Measurements from ENCODE around the gene CH25H.

CH25H gene

DNA sequence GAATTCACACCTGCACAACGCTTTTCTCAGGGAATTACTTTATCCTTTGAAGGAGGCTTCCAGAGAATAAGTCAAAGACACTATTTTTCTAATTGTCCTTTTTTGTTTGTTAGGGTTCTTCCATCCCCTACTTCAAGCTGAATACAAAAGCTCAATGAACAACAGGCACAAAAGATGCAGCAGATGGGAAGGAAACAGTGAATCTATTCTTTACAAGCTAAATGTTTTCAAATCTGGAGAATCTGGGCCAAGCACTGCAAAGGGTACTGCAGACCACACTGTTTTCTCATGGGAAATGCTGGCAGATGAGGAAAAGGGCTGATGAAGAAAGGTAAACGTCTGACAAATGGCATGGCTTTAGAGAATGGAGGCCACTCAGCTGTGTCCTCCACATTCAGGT is 25.9 kb upstream of the CH25H start:
- DNase-seq (ENCODE audit: low read depth, low spot score) = no peak

DNA sequence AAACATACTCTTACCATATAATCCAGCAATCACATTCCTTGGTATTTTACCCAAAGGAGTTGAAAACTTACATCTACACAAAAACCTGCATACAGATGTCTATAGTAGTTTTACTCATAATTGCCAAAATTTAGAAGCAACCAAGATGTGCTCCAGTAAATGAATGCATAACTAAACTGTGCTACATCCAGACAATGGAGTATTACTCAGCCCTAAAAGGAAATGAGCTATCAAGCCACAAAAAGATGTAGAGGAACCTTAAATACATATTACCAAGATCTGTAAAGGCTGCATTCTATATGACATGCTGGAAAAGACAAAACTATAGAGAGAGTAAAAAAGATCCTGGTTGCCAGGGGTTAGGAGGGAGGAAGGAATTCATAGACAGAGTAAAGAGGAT is 21.8 kb upstream of the CH25H start:
- no peak for DNase-seq (ENCODE audit: low read depth, low spot score)

DNA sequence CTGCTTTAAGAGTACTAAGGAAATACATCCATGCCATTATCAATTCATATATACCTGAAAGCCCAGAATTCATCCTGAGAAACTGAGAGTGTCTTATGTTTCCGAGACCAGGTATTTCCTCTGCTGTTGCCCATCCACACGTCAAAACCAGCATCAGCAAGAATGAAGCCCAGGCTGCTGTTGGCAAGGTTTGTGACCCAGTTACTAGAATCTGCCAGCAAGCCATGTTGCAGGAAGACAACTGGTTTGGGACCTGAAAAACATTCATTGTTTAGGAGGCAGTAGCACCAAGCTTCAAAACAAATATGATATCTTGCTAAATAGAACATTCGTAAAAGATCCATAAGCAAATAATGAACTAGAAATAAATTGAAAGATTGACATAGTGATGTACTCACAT is 21.0 kb upstream of the CH25H start:
- no peak for DNase-seq (ENCODE audit: low read depth, low spot score)

DNA sequence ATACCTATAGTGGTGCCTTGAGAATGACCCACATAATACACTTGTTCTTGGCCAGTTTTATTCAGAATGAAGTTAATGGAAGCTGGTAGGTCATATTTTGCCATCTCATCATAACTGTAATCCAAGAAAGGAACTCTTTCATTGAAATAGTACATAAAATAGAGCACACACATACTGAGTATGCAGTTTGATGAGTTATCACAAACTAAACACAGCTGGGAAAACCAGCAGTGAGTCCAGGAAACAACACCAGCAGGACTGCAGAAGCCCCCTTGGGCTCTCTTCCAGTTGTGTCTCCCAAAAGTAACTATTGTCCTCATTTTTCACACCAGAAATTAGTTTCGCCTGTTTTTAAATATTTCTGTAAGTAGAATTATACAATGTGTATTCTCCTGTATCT is 19.8 kb upstream of the CH25H start:
- no peak for DNase-seq (ENCODE audit: low read depth, low spot score)

DNA sequence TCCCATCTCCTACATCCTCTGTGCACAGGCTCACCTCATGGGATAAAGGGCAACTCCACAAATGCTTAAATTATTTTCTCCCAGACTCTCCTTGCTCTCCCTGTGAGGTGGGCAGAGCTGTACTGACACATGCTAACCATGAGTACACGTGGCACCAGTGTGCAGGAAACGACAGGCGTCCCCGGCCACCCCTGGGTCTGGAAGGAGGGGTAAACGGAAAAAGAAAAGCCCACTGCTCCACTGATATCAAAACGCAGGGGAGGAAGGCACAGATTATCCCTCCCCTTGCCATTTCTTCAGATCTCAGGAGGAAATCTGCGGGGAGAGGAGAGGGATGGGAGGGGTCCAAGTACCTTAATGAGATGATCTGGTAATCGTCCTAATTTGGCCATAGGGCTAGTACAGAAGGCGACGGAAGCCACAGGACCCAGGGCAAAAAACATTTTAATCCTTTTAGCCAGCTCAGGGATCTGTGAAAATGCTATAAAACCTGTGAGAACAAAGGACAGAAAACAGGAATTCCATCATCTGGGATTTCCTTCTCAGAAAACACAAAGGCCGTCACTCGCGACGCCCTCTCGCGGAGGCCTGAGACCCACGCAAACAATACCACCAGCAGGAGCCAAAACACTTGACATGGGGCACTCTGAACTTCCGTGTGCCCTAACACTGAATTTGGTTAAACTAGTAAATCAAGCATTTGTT is 17.8 kb upstream of the CH25H start:
- peak; percentile 36 for DNase-seq (ENCODE audit: low read depth, low spot score)

DNA sequence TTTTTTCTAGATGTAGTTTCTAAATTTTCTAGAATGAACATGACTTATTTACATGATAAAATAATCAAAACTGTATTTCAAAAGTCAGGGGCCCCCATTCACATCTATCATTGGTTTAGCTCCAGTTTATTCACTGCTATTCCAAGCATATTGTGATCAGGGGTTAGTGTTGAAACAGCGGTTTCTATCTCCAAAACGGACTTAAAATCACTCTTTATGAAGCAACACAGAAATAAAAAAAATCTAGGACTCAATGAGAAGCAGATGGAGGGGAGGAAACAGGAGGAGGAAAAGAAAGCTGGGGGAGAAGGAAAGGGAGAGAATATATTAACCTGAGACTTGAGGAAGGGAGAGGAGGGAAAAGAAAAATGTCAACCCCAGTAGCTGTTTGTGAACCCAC is 14.8 kb upstream of the CH25H start:
- DNase-seq (ENCODE audit: low read depth, low spot score) = no peak

DNA sequence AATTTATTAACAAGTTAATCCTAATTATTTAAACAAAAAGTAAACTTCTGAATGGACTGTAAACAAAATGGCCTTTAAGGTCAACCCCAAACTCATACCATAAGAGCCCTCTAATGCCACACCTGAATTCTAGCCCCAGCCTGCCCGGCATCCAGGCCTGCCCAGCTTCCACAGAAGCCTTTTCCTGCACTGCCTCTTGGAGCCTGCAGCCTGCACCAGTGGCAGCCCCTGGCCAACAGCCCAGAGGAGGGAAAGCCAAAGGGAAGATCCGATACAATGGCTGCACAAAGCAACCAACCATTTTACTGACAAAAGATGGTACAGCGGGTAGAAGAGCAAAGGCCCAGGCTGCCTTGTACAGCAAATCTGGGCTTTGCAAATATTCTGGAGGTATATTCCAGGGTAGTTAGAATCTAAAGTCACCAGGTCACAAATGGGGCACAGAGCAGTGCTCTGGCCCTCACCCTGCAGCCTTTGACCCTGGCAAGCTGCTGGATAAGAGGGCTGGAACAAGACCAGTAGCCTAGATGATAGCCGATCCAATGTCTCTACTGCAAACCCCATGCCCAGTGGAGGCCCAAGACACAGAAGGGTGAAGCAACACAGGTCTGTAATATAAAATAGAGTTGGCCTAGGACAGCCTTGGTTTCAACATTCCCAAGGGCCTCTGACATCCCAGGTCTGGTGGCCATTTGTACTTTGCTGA is 12.5 kb upstream of the CH25H start:
- no peak for DNase-seq (ENCODE audit: low read depth, low spot score)

DNA sequence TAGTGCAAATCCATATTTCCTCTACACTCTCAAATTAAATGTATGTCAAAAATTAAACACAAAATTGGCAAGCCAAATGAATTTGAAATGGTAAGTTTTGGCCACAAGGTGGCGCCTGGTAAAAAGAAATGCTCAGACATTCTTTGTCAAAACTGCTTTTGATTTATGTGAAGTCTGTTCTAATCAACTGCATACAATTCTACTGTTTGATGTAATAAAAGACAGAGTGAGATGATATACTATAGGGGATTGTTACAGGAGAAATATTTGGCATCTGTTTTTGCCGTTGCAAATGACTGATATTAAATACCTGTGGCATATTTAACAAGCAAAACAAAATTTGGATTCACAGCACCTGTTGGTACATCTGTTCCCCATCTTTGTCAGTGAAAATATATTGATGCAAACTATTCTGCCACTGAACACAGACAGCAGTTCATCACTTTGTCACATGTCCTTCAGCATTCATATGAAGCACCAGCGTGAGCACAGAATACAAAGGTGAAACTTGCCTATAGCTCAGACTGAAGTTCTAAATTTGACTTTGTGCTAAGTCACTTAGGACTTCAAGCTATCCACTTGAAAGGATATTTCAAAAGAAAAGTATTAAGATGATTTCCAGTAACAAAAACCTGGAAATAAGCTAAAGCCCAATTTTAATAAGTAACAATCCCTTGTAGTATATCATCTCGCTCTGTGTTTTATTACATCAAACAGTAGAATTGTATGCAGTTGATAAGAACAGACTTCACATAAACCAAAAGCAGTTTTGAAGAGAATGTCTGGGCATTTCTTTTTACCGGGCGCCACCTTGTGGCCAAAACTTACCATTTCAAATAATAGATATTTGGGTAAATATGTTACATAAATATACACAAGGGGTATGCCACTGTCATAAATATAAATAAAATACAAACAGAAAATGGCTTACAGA is 10.2 kb upstream of the CH25H start:
- DNase-seq (ENCODE audit: low read depth, low spot score) = peak; percentile 24

DNA sequence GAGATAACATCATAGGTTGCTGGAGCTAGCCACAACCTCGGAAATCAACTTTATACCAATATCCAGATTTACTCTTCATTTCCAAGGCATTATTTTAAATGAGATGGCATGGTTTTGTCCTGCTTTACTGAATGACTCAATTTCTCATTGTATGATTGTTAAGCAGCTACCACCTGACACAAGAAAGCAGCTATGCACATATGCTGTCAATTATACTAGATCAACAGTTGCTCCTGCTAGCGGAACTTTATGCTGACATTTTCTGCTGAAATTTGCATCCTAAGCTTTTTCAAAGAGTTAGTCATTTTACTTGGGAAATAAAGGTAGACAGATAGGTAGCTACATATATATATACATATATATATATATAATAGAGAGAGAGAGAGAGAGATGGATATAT is 8.9 kb upstream of the CH25H start:
- no peak for DNase-seq (ENCODE audit: low read depth, low spot score)

DNA sequence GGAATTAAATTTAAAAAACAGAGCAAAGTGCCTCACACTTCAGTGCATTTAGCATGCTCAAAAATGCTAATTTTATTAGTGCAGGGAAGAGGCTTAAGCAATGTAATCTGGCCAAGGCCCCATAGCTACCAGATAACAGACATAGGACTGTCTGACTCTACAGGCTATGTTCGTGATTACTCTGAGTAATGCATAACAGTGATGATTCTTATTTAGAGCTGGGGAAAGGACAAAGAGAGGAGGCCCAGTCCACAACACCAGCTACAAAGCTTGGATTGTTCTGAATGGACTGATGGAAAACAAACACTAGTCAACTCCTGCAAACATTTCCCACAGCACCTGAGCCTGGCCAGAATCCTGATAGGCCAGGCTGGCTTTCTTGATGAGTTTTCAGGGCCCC is 8.4 kb upstream of the CH25H start:
- DNase-seq (ENCODE audit: low read depth, low spot score) = no peak

DNA sequence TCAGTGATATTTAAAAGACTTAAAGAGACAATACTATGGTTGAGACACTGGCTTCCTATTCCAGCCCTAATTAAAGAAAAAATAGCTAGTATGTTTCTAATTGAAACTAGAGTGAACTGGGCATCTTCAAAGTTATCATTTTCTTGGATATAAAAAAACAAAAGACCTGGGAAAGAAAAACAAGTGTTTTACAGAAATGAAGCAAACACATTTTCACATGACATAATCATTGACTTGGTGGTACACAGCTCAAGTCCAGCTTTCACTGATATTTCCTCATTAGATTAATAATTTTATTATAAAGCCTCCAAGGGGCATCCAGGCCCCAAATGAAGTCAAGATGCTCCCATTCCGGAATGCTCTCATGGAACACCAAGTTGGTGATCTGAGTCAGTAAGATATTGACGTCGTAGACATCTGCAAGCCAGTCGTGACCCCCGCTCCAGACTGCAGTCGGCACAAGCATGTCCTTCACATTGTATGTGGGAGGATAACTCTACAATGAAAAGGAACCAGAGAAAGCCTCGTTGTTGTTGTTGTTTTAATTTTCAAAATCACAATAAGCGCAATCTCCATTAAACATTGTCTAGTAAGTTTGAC is 7.5 kb upstream of the CH25H start:
- no peak for DNase-seq (ENCODE audit: low read depth, low spot score)

DNA sequence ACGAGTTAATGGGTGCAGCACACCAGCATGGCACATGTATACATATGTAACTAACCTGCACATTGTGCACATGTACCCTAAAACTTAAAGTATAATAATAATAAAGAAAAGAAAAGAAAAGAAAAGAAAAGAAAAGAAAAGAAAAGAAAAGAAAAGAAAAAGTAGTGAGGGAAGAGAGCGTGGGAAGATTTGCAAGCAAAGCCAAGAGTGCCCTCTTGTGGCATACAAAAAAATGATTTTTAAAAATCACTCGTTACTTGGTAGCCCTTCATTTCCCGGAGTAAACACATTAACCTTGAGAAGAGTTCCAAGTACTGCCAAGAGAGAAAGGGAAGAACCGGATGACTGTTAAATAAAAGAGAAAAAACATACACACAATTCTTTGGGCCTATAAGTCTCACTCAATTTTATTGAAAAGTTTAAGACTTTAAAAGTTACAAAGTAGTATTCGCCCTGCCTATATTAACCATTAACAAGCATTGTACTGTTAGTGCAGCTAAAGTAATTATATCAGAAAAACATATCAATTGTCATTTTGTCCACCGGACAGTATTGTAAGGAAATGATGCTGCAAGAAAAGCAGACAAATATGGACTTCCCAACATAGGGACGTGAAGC is 6.2 kb upstream of the CH25H start:
- DNase-seq (ENCODE audit: low read depth, low spot score) = peak; percentile 36

DNA sequence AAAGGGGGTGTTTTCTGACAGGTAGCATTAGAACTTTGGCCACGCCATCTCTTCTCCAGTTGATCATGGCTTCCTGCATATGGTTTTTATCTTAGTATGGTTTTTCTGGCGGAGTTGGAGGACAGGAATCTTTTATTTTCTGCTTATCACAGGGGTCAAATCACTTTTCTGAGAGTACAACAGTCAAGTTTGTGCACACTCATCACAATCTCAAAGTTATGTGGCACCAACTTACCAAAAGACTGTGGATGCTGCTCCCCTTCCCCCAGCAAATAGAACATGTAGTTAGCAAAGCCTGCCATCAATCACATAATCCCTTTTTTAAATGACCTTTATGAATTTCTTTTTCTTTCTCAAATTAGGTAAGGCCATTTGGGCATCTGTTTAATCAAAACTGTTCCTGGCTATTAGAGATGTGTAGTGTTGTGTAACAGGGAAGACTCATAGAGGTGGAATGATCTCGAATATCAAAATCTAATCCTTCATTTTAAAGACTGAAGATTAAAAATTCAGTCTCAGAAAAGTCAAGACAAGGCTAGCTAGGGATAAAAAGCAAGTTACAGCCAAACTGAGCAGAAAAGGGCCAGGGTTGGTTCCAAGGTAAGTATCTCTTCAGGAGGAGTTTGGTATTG is 3.8 kb upstream of the CH25H start:
- DNase-seq (ENCODE audit: low read depth, low spot score) = no peak

DNA sequence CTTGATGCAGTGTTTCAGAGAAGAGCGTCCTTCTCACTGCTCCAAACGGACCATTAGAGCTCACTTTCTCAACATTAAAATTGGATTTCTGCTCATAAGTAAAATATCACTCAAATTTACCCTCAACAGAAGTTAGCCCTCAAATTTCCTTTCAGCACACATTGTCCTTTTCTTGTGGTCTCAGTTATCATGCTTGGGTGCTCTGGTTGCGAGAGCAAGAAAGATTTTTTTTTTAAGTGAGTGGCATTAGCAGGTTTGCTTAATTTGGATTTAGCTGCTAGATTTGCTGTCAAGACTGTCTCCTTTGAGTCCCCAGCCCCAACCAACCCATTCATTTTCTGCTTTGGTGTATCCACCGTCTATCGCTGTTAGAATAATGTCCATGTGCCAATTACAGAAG is 2.6 kb upstream of the CH25H start:
- no peak for DNase-seq (ENCODE audit: low read depth, low spot score)

DNA sequence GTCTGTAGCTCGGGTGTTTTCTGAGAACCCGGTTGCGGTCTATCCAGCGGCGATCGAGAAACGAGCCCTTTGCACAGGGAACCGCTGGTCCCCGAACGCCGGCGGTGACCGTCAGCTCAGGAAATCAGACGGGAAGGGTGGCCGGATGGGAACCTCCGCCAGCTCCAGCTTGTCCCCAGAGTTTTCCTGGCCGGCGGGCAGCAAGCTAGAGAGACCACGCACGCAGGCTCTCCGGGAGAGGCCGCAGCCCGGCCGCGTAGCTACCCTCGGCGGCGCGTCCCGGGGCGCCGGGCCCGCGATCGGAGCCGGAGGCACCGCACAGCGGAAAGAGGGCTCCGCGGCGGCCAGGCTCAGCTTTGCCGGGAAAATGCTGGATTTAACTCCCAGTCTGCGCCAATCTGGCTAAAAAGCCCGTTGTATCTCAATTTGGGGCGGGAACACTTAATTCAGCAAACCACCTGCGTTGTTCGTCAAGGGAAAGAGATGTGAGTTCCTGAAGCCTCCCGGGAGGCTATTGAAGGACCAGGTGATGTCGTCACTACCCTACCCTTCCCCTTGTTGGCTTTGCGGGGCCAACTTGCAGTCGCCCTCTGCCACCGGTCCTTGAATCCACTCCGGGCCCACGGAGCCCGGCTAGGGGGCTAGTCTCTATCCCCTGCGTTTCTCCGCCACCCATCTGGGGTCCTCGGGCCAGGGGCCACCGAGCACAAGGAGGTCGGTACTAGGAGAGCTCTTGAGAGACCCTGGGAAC is 859 bp upstream of the CH25H start:
- DNase-seq (ENCODE audit: low read depth, low spot score) = peak; percentile 48

DNA sequence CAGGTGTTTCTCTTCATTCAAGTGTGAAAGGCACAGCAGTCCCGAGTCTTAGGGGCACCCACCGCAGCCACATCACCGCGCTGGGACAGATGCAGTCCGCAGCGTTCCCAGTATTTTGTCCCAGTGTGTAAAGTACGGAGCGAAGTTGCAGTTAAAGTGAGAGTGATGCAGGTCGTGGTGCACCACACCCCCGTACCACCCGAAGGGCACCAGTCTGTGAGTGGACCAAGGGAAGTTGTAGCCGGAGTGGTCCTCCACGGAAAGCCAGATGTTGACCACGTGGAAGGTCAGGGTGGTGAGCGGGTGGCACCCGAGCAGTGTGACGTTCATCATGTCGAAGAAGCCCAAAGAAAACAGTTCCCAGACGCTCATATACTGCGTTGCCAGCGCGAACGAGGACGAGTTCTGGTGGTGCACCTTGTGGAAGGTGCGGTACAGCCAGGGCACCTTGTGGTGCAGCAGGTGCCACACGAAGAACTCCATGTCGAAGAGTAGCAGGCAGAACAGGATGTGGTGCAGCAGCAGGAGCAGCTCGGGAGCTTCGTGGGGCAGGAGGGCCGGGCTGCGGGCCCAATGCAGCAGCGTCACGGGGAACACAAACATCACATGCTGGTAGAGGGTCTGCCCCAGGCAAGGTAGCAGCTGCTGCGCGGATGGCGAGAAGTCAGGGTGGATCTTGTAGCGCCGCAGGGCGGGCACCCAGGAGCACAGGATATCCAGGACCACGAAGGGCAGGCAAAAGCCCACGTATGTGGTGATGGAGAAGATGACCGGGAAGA is 526 bp downstream of the CH25H start:
- DNase-seq (ENCODE audit: low read depth, low spot score) = no peak

DNA sequence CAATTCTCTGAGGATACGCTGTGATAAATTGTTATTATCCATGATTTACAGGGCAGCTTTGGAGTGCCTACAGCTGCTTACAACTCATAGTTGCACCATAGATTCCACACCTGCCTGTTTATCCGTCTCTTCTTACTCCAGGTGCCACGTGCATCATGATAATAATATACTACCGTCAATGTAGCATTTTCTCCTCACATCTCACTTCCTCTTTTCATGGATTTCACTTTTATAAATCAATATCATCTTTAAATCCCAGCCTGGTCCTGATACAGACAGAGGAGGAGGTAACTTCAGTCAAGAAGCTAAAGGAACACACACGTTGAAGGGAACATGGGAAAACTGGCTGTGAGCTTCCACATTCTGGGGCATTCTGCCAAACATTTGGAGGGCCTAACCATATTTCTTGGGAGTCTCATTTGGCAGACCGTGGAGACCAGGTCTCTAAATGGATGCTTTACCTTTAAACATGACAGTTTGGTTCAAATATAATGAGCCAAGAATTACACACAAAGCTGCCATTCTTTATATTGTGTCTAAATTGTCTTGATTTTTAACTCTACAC is 2.4 kb downstream of the CH25H start:
- no peak for DNase-seq (ENCODE audit: low read depth, low spot score)

DNA sequence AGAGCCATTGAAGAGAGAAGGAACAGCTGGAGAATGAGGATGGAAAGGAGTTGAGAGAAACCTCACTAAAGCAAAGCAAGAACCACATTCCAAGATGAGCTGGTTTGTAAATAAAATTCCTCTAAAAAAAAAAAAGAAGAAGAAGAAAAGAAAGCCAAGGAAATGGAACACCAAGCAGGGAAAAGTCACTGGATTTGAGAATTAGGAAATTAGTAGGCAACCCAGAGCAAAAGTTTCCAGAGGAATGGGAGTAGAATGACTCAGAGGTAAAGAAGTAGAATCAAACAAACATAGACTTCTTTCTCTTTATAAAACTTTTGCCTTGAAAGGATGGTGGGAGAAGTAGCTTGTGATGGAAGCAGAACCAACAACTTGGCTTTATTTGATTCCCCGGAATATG is 3.9 kb downstream of the CH25H start:
- DNase-seq (ENCODE audit: low read depth, low spot score) = no peak

DNA sequence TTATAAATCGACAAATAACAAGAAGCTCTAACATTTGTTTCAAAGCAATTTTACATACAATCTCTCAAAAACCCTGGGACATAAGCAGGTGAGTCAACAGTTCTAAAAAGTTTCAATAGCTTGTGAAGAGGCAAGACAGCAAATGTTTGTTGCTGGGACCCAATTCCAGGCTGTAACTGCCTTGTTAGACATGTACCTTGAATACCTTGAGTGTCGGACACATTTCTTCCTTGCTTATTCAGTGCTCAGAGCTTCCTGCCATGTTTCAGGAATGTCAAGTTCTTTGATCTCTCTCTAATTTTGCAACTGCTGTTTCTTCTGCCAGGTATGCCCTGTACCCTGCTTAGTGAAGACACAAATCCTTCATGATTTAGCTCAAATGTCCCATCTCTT is 5.1 kb downstream of the CH25H start:
- DNase-seq (ENCODE audit: low read depth, low spot score) = no peak

Data from ELF-1 (cell line).